HG03457 (cell line): ENCODE measurements around the gene CREB5.

Experiments used
- ATAC-seq: cut with Tn5 transposase; IDR thresholded peaks from one replicate; pipeline ENCODE4 v1.9.1; 2021; ENCODE audit warnings: moderate number of reproducible peaks; ENCODE audit not compliant: unreplicated experiment

The CREB5 gene

DNA sequence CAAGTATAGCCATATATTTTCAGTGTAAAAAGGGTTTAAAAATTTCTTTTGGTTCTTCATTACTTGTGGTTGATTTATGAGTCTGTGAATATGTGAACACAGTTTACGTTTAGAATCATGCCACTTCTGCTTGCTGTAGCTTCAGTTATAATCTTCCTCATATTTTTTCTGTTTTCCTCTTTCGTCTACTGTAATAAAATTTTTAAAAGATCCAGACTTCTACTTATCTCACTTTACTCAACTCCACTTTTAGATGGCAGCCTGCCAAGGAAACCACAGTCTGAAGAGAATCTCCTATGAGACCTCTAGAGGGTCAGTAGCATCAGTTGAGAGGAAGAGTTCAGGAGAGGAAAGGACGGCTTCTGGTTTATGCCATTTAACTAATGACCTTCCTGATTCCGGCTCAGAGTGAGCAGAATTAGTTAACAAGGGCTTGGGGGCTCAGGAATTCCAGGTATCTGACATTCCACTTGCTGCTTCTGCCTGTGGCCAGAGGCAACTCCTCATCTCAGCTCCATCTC lies 21.4 kb downstream of the CREB5 start:
- ATAC-seq, result no peak

- ATAC-seq, result no peak
Measured at GRCh38 chr7:28434510-28434909, 22.2 kb downstream of the CREB5 start.

DNA sequence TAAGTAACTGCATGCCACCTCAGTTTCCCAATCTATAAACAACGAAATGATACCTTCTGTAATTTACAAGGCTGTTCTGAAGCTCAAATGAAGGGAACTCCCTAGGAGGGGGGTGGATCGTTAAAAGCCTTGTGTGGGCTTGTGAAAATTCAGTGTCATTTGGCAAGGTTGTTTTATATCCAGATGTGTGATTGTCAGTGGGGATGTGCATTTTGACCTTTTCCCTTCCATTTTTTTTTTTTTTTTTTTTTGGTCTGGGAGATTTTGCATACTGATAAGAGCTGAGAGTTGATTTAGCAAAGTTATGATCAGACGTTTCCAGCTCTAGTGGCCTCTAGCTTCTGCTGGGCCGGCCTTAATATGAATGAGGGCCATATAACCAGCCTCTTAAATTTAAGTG lies 22.8 kb downstream of the CREB5 start:
- no peak for ATAC-seq

GRCh38 chr7:28435732-28436378 lies 23.5 kb downstream of the CREB5 start:
- no peak for ATAC-seq

DNA sequence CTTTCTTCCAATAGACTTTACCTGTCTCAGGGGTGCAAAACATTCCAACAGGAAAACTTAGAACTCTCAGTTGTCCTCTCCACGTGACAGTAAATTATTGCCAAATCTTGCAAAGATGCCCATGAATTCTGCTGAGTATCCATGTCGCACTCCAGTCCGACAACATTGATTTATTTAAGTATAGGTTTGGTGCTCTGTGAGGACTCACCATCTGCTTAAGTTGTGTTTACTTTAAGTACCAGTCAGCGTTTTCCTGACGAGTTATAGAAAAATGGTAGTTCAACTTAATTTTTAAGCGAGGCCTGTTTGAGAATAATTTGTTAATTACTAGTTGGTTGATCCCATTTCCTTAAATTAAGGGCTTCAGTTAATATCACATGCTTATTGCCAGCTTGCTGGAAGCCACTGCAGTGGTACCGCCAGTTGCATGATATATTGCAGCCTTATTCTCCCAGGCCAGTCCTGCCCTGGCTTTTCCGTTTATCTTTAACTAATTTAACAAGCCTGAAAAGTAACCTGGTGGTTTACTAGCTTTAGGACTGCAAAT lies 27.8 kb downstream of the CREB5 start:
- ATAC-seq, result no peak

DNA sequence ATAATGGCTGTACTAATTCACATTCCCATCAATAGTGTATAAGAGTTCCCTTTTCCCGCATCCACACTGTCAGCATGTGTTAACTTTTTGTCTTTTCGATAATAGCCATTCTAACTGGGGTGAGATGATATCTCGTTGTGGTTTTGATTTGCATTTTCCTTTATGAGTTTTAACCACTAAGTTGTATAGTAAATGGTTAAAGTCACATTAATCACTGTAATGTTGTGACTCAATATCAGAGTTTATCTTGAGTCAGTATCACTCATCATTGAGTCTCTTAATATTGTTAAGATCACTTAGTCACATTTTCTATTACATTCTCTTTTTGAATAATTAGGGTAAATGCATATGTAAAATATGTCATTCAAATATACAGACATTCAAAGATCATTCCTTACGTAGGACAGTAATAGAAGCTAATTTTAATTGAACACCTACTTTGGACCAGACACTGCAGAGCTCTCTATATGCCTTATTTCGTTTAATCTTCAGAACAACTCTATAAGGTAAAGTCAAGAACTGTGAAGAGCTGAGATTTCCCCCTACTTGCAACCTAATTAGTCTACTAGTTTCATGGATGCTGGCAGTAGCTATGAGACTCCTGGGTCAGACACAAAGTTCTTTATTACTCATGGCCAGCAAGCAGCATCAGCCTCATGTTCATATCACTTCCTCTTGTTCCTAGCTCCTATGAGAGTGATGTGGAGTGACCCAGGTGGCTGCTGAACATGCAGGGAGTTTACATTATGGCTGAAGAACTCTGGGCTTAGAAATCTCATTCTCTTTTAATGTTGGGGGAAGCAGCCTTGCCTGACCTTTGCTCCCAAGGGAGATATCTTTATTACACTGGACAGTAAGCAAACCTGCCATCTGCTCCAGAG lies 30.5 kb downstream of the CREB5 start:
- no peak for ATAC-seq

GRCh38 chr7:28446131-28446530 lies 33.8 kb downstream of the CREB5 start:
- ATAC-seq, result no peak

DNA sequence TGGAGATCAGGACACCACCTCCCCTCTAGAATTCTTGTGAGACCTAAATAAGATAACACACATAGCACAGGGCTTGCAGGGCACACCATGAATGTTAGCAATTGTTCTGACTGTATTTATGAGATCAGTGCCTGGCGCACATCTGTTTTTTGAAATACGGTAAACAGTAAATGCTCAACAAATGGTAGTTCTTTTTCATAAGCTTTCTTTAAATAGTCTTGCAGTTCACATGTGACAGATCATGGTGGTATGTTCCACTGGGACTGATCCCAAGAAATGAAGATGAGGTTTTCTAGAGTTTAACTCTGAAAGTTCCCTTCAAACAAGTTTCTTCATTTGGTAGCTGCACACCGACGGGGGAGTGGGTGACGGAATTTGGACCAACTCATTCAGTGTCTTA lies 34.8 kb downstream of the CREB5 start:
- ATAC-seq, result no peak

DNA sequence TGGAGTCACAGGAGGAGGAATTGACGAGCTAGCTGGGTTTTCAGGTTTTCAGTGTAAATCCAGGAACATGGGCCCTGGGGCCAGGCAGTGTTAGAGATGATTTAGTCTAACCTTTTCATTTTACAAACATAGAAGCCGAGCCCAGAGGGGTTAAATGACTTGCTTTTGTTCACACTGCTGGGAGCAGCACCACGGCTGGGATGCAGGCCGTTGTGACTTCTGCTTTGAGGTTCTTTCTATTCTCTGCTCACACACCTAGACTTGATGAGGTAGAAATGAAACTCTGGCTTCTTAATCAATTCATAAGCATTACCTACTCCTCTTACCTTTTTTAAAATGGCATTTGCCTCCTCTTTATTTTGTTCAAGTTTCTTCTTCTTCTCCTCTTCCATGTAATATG lies 36.4 kb downstream of the CREB5 start:
- ATAC-seq, result no peak

DNA sequence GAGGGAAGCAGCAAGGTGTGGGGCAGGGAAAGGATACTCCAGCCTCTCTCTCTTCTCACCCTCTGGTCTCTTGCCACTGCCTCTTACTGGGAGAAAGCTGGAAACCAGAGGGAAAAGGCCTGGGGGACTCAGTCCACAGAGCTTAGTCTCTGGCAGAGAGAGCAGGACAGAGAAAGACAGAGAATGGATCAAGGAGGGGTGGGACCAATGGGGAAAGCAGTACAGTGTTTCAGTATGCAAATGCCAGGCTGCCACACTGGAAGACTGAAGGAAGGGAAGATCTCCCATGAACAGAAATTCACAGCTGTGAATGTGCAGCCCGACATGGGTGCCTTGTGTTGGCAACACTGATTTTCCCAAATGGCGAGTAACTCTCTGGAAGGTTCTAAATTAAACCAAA lies 40.4 kb downstream of the CREB5 start:
- no peak for ATAC-seq

GRCh38 chr7:28455486-28455885 lies 43.2 kb downstream of the CREB5 start:
- ATAC-seq, result no peak

- no peak for ATAC-seq
Measured at GRCh38 chr7:28456044-28456443, 43.7 kb downstream of the CREB5 start.

- ATAC-seq, result no peak
Measured at GRCh38 chr7:28458732-28459131, 46.4 kb downstream of the CREB5 start.

DNA sequence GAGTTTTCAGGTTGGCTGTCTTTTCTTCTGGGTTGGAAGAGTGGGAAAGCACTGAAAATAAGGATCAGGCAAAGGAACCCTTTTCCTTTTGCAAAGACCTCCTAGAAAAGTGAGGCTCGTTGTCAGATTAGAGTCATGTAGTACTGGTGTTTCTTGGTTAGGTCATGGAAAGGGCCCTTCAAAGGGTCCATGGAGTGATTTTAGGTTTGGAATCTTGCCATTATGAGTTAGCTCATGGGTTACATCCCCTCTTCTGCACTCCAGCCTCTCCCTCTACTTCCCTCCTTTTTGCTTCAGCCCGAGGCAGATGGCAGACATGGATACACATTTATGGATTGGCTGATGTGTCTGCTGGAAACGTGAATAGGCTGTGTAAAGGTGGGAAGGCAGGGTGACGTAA lies 47.0 kb downstream of the CREB5 start:
- no peak for ATAC-seq

DNA sequence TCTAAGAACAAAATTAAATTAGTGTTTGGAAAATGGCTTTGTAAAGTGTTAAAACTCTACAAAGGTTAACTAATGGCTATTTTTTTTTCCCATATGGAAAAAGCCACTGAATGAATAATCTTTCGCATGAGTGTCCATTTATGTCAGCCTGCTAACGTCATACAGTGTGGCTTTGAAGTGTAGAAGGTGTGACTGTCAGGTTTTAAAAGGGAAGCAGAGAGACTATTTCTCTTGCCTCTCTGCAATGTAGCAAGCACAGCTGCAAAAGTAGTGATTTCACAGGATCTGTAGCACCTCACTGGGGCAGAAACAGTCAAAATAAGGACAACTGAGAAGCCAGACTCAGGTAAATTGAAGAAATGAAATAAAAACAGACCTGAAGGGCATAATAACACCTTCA lies 53.4 kb downstream of the CREB5 start:
- no peak for ATAC-seq

DNA sequence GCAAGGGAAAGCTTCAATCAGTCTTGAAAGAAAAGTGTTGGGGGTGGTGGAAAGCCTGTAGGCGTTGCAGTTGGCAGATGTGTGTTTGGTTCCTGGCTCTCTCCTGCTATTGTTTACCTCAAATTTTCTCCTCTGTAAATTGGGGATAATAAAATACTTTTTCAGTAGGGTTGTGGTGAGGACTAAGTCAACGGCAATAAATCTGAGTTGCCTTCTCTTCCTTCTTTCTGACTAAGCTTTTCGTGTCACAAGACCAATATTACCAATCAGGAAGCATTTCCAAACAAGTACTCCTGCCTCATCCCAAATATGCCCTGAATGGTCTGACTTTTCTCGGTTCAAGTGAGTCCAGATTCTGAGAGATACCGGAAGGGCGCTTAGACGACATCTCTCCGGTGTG lies 54.0 kb downstream of the CREB5 start:
- ATAC-seq, result no peak

DNA sequence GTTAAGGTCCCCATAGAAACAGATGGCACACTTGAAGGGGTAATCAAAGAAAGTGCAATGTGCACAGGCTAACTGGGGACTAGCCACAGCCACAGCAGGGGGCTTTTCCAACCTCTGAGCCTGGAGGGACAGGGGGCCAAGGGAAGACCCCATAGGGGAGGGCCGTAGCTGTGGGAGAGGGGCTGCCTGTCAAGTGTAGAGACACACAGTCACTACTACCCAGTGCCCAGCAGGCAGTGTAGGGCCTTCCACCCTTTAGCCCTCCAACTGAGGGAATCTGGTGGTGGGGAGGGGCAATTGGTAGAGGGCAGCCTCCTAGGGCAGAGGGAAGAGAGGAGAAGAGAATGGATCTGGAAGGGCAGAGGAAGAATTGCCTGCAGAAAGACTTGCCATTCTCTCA lies 54.6 kb downstream of the CREB5 start:
- ATAC-seq, result no peak

DNA sequence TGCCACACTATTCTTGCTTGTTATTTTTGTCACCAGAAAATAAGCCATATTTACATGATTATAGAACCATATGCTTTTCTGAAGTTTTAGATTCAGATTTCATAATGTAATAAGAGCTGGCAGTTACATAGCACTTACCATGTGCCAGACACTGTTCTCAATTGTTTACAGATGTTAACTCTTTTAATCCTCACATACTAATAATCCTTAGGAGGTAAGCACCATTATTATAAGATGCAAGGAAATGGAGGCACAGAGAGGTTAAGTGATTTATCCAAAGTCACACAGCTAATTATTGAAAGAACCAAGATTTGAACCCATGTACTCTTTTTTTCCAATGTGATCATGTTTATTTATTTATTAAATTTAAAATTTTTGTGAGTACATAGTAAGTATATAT lies 57.2 kb downstream of the CREB5 start:
- no peak for ATAC-seq

GRCh38 chr7:28470344-28470743 lies 58.0 kb downstream of the CREB5 start:
- ATAC-seq, result no peak

- no peak for ATAC-seq
Measured at GRCh38 chr7:28472332-28472731, 60.0 kb downstream of the CREB5 start.

DNA sequence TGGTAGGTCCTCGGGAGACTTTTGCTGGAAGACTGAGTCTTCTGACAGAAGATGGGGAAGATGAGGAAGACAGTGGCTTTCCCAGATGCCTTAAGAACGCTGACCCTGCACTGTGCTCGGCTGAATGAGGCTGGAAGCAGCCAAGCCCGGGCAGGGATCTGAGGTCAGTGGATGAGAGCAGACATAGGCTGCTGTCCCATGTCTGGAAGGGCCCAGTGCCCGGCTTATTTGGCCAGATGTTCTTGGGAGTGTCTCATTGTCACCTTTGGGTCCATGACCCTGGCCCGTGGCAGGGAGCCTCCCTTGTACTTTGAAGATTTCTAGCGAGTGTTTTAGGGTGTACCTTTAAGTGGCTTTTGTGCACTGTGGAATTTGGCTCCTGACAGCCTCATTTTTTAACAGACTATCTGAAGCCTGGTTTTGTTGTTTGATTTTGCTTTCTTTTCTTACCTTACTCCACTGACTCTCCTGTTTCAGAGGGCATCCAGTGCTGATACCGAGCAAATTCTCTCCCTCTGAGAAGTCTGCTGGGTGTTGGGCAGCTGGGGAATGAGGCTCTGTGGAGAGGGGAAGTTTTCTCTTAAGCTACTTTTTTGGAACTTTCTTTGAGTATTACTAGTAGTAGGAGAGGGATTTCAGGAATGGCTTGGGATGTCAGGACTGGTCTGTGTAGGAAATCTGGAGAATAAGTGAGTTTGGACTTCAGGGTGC lies 61.4 kb downstream of the CREB5 start:
- ATAC-seq, result no peak
